PC-3 (cell line): Measurements from ENCODE around the gene SIM2. TPM values are rescaled to one million over a fixed set of nuclear protein-coding genes. Genes with fewer than 3 reads are reported as not detected.
A peak's percentile ranks its signal among the peaks of the same experiment; 100 is the strongest.

Source experiments
- ATAC-seq: fragments of 200-7000 bp; cut with Tn5 transposase; 2 replicates; pipeline ENCODE4 v1.9.1; 2020; ENCODE audit warnings: mild to moderate bottlenecking, moderate library complexity
- BruUV-seq: library from RNA; stranded (reverse); fragments of 400-500 nt; replicated peaks from 2 replicates; lab custom pipeline; 2021; lab: Mats Ljungman, UMichigan
- CTCF ChIA-PET: fragments of 300-600 bp; sonication (Branson Sonifier 250); formaldehyde crosslinking; loops from one replicate; lab custom pipeline; 2022; ENCODE audit warnings: antibody characterized with exemption; lab: Charles Lee
- POLR2A ChIA-PET: fragments of 300-600 bp; sonication (Branson Sonifier 250); formaldehyde crosslinking; loops from one replicate; lab custom pipeline; 2022; ENCODE audit warnings: antibody characterized with exemption; ENCODE audit not compliant: unreplicated experiment; lab: Charles Lee
- DNase-seq: peaks from one replicate; pipeline ENCODE4 v3.0.0-alpha.2; 2015
- H2AFZ ChIP-seq: fragments of 300-600 bp; sonication (generic); 2 replicates; pipeline ENCODE4 v1.6.0; 2016; ENCODE audit warnings: antibody characterized with exemption, low read length
- H3F3A ChIP-seq: fragments of 300-600 bp; sonication (generic); one replicate; pipeline ENCODE4 v1.6.0; 2017; ENCODE audit warnings: antibody characterized with exemption, low read length, control low read depth, mild to moderate bottlenecking; ENCODE audit not compliant: unreplicated experiment
- H3K27ac ChIP-seq: fragments of 300-600 bp; sonication (generic); 2 replicates; pipeline ENCODE4 v1.5.1; 2016; ENCODE audit warnings: mild to moderate bottlenecking, low read length
- H3K27me3 ChIP-seq: fragments of 300-600 bp; sonication (generic); 2 replicates; pipeline ENCODE4 v1.6.1; 2016; ENCODE audit warnings: low read length, mixed read lengths
- H3K36me3 ChIP-seq: fragments of 300-600 bp; sonication (generic); 2 replicates; pipeline ENCODE4 v1.6.1; 2016; ENCODE audit warnings: low read depth, mixed run types, low read length, mixed read lengths
- H3K4me1 ChIP-seq: fragments of 300-600 bp; sonication (generic); 2 replicates; pipeline ENCODE4 v1.5.1; 2016; ENCODE audit warnings: low read length; ENCODE audit not compliant: insufficient read depth
- H3K4me2 ChIP-seq: fragments of 300-600 bp; sonication (generic); 2 replicates; pipeline ENCODE4 v1.6.0; 2016; ENCODE audit warnings: low read length
- H3K4me3 ChIP-seq: fragments of 300-600 bp; sonication (generic); 2 replicates; pipeline ENCODE4 v1.5.1; 2016; ENCODE audit warnings: mild to moderate bottlenecking, low read length, mixed read lengths
- H3K79me2 ChIP-seq: fragments of 300-600 bp; sonication (generic); 2 replicates; pipeline ENCODE4 v1.6.1; 2017; ENCODE audit warnings: low read length, mixed read lengths
- H3K9ac ChIP-seq: fragments of 300-600 bp; sonication (generic); 2 replicates; pipeline ENCODE4 v1.6.0; 2016; ENCODE audit warnings: mild to moderate bottlenecking, low read length
- H3K9me2 ChIP-seq: fragments of 300-600 bp; sonication (generic); replicated peaks from 2 replicates; pipeline ENCODE4 v1.6.1; 2016; ENCODE audit warnings: mixed run types, low read length, mixed read lengths
- H3K9me3 ChIP-seq: fragments of 300-600 bp; sonication (generic); 2 replicates; pipeline ENCODE4 v1.6.1; 2016; ENCODE audit warnings: low read length, mixed read lengths
- H4K20me1 ChIP-seq: fragments of 300-600 bp; sonication (generic); 2 replicates; pipeline ENCODE4 v1.6.1; 2016; ENCODE audit warnings: low read length, mixed read lengths
- EZH2 ChIP-seq: fragments of 300-600 bp; sonication (generic); IDR thresholded peaks from one replicate; pipeline ENCODE4 v1.6.1; 2017; ENCODE audit warnings: antibody characterized with exemption, mild to moderate bottlenecking, low read length; ENCODE audit not compliant: unreplicated experiment
- EZH2phosphoT487 ChIP-seq: fragments of 300-600 bp; sonication (generic); IDR thresholded peaks from 2 replicates; pipeline ENCODE4 v1.6.1; 2018; ENCODE audit warnings: mild to moderate bottlenecking, antibody characterized with exemption, low read length, borderline replicate concordance
- intact Hi-C: fragments of 100-400 bp; cut with micrococcal nuclease; formaldehyde crosslinking; loops from 2 replicates; pipeline ENCODE4 v1.9.0; 2023
- total RNA-seq: library from RNA; depleted of rRNA; stranded (reverse); fragments of >200 nt; gene quantifications from 2 replicates; pipeline ENCODE4 v1.2.3, GENCODE V29; 2014
- TF ChIP-seq, protein P1 (sequence below): fragments of 300-600 bp; sonication (generic); conservative IDR thresholded peaks from 2 replicates; pipeline ENCODE4 v1.5.1; 2017; ENCODE audit warnings: antibody characterized with exemption, low read depth, mild to moderate bottlenecking, low read length

The SIM2 gene
- total RNA-seq, 1 experiment from 2014 or later = 71.2 TPM

GRCh38 chr21:36703123-36703522 lies 4.2 kb downstream of the SIM2 start:
- no peak for DNase-seq
- H3K9me2 ChIP-seq = no peaks in the 10 kb centered on the region
- peaks cover 75% of the 10 kb centered on the region for H4K20me1 ChIP-seq
- no peaks in the 10 kb centered on the region for H3F3A ChIP-seq
- CTCF ChIA-PET = no interaction called here
- H3K79me2 ChIP-seq = peaks cover 98% of the 10 kb centered on the region
- H3K9ac ChIP-seq = peak overlapping the region; percentile 96
- H3K4me3 ChIP-seq = peak overlapping the region; percentile 95
- BruUV-seq = no TSS peak
- H3K9me3 ChIP-seq = no peaks in the 10 kb centered on the region
- TF ChIP-seq EZH2phosphoT487 = no peak
- TF ChIP-seq, protein P1, sequence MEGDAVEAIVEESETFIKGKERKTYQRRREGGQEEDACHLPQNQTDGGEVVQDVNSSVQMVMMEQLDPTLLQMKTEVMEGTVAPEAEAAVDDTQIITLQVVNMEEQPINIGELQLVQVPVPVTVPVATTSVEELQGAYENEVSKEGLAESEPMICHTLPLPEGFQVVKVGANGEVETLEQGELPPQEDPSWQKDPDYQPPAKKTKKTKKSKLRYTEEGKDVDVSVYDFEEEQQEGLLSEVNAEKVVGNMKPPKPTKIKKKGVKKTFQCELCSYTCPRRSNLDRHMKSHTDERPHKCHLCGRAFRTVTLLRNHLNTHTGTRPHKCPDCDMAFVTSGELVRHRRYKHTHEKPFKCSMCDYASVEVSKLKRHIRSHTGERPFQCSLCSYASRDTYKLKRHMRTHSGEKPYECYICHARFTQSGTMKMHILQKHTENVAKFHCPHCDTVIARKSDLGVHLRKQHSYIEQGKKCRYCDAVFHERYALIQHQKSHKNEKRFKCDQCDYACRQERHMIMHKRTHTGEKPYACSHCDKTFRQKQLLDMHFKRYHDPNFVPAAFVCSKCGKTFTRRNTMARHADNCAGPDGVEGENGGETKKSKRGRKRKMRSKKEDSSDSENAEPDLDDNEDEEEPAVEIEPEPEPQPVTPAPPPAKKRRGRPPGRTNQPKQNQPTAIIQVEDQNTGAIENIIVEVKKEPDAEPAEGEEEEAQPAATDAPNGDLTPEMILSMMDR = no peak
- TF ChIP-seq EZH2 = no peak
- no peak overlapping the region for H2AFZ ChIP-seq
- POLR2A ChIA-PET = interaction anchor here (0.7 kb wide), 1 partner anchor 501 kb away, joined by 3 read pairs; no protein-coding TSS in a partner anchor
- H3K36me3 ChIP-seq = peaks cover 21% of the 10 kb centered on the region
- peak overlapping the region; percentile 79; the same call in 1 of the 2 replicates for H3K27ac ChIP-seq
- peaks cover 13% of the 10 kb centered on the region for H3K4me1 ChIP-seq
- ATAC-seq = no peak
- H3K27me3 ChIP-seq = no peaks in the 10 kb centered on the region
- intact Hi-C loops = loop anchor here (5.0 kb wide), 1 partner anchor 224 kb away; no protein-coding TSS in a partner anchor
- peak overlapping the region; percentile 92 for H3K4me2 ChIP-seq

GRCh38 chr21:36703626-36704280 lies 4.8 kb downstream of the SIM2 start:
- no peak for ATAC-seq
- Histone ChIP-seq H3K79me2 (peaks cover 98% of the 10 kb centered on the region), H3K9me3 (no peaks in the 10 kb centered on the region), H3K27ac (no peak overlapping the region), H3K9ac (no peak overlapping the region), H3K4me3 (peak overlapping the region; percentile 95; the same call in 1 of the 2 replicates), H4K20me1 (peaks cover 79% of the 10 kb centered on the region), H3K27me3 (no peaks in the 10 kb centered on the region), H3K4me1 (peaks cover 13% of the 10 kb centered on the region), H2AFZ (no peak overlapping the region), H3F3A (no peaks in the 10 kb centered on the region), H3K9me2 (no peaks in the 10 kb centered on the region), H3K4me2 (peak overlapping the region; percentile 92), H3K36me3 (peaks cover 21% of the 10 kb centered on the region)
- TF ChIP-seq EZH2 = no peak
- no peak for TF ChIP-seq EZH2phosphoT487
- TF ChIP-seq, protein P1 = no peak
- BruUV-seq = no TSS peak
- POLR2A ChIA-PET = interaction anchor here (0.5 kb wide), 1 partner anchor 68 kb away, joined by 3 read pairs; no protein-coding TSS in a partner anchor
- CTCF ChIA-PET = no interaction called here
- intact Hi-C loops = loop anchor here (5.0 kb wide), 1 partner anchor 224 kb away; no protein-coding TSS in a partner anchor
- DNase-seq = no peak

DNA sequence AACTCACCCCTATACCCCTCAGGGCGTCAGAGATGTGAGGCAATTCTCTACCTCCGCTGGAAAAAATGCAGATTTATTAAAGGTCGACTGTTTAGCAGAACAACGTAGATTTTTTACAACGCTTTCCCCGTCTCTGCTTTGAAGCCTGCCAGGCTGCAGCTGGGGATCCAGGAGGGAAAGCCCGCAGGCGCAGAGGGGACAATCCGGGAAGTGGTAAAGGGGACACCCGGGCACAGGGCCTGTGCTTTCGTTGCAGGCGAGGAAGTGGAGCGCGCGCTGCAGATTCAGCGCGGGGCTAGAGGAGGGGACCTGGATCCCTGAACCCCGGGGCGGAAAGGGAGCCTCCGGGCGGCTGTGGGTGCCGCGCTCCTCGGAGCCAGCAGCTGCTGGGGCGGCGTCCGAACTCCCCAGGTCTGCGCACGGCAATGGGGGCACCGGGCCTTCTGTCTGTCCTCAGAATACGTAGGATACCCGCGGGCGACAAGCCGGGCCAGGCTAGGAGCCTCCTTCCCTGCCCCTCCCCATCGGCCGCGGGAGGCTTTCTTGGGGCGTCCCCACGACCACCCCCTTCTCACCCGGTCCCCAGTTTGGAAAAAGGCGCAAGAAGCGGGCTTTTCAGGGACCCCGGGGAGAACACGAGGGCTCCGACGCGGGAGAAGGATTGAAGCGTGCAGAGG lies 5.5 kb downstream of the SIM2 start:
- H3K36me3 ChIP-seq = peaks cover 21% of the 10 kb centered on the region
- peaks cover 13% of the 10 kb centered on the region for H3K4me1 ChIP-seq
- no peak overlapping the region for H2AFZ ChIP-seq
- no peak for DNase-seq
- no peak overlapping the region for H3K27ac ChIP-seq
- intact Hi-C loops = loop anchor here (5.0 kb wide), 1 partner anchor 223 kb away; no protein-coding TSS in a partner anchor
- no peaks in the 10 kb centered on the region for H3K9me3 ChIP-seq
- no TSS peak for BruUV-seq
- ChIA-PET CTCF (no interaction called here), POLR2A (no interaction called here)
- no peak overlapping the region for H3K9ac ChIP-seq
- H3F3A ChIP-seq = no peaks in the 10 kb centered on the region
- no peak for ATAC-seq
- no peaks in the 10 kb centered on the region for H3K27me3 ChIP-seq
- H3K4me2 ChIP-seq = no peak overlapping the region
- peaks cover 79% of the 10 kb centered on the region for H4K20me1 ChIP-seq
- H3K4me3 ChIP-seq = no peak overlapping the region
- TF ChIP-seq, protein P1 = no peak
- no peak for TF ChIP-seq EZH2
- no peak for TF ChIP-seq EZH2phosphoT487
- H3K79me2 ChIP-seq = peaks cover 100% of the 10 kb centered on the region
- H3K9me2 ChIP-seq = no peaks in the 10 kb centered on the region
